Activated naive CD4-positive, alpha-beta T cell treated with anti-CD3 and anti-CD28 coated beads, Interleukin-2, amount 50 U/mL, for 24 hours (primary cell): ENCODE results near the gene DVL2.

ENCODE experiments used
- H3K27ac Mint-ChIP-seq: one replicate; pipeline ENCODE4 v1.8.0; 2021; ENCODE audit warnings: mild to moderate bottlenecking, mixed read lengths
- H3K27me3 Mint-ChIP-seq: one replicate; pipeline ENCODE4 v1.8.0; 2021; ENCODE audit warnings: mixed read lengths
- H3K36me3 Mint-ChIP-seq: one replicate; pipeline ENCODE4 v1.8.0; 2021; ENCODE audit warnings: mixed read lengths
- H3K4me1 Mint-ChIP-seq: one replicate; pipeline ENCODE4 v1.8.0; 2021; ENCODE audit warnings: mixed read lengths
- H3K4me3 Mint-ChIP-seq: one replicate; pipeline ENCODE4 v1.8.0; 2021; ENCODE audit warnings: mild to moderate bottlenecking, mixed read lengths
- H3K9me3 Mint-ChIP-seq: one replicate; pipeline ENCODE4 v1.8.0; 2021; ENCODE audit warnings: mixed read lengths

DVL2 gene

DNA sequence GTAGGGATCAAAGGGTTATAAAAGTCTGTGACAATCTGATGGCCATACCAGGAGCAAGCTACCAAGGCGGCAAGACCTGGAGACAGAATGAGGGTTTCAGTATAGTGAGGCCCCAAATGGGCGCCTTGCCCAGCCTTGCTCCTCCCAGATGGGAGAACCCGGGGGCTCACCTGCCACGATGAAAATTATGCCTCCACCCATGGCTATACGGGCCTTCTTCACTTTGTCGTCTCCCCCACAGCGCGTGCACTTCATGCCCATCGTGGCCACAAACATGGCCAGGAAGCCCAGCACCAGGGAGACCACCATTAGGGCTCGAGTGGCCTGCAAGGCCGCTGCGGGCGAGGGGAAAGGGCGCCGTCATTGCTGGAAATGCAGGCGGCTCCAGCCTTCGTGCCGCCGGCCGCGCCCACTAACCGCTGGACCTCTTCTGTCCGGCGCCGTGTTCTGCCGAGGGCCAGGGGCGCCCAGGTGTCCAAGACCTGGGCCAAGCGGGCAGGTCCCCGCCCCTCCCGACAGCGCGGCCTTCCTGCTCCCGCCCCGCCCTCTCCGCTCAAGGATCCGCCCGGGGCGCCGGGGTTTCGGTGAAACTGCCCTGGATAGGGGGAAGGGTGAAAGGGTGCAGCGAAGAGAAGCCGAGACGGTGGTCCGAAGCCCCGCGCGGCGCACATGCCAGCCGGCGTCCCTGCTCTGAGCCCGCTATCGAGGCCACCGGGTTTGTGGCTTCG lies 26.5 kb upstream of the DVL2 start:
- Mint-ChIP-seq H3K9me3 (no peaks in the 10 kb centered on the region), H3K36me3 (peaks cover 4% of the 10 kb centered on the region), H3K27me3 (peaks cover 2% of the 10 kb centered on the region), H3K27ac (peak overlapping the region; percentile 17), H3K4me1 (peaks cover 24% of the 10 kb centered on the region), H3K4me3 (peak overlapping the region; percentile 64)

- no peak overlapping the region for H3K27ac Mint-ChIP-seq
- no peaks in the 10 kb centered on the region for H3K9me3 Mint-ChIP-seq
- H3K36me3 Mint-ChIP-seq: peaks cover 4% of the 10 kb centered on the region
Measured at GRCh38 chr17:7260151-7260550, 25.8 kb upstream of the DVL2 start.

GRCh38 chr17:7259555-7259889 lies 25.2 kb upstream of the DVL2 start:
- Mint-ChIP-seq H3K9me3 (no peaks in the 10 kb centered on the region), H3K27me3 (peaks cover 2% of the 10 kb centered on the region), H3K36me3 (peaks cover 7% of the 10 kb centered on the region), H3K27ac (peak overlapping the region; percentile 10), H3K4me3 (no peak overlapping the region), H3K4me1 (peaks cover 27% of the 10 kb centered on the region)

More at GRCh38 chr17:7260151-7260550, 25.8 kb upstream of the DVL2 start:
- peaks cover 24% of the 10 kb centered on the region for H3K4me1 Mint-ChIP-seq
- peak overlapping the region; percentile 64 for H3K4me3 Mint-ChIP-seq
- peaks cover 2% of the 10 kb centered on the region for H3K27me3 Mint-ChIP-seq

DNA sequence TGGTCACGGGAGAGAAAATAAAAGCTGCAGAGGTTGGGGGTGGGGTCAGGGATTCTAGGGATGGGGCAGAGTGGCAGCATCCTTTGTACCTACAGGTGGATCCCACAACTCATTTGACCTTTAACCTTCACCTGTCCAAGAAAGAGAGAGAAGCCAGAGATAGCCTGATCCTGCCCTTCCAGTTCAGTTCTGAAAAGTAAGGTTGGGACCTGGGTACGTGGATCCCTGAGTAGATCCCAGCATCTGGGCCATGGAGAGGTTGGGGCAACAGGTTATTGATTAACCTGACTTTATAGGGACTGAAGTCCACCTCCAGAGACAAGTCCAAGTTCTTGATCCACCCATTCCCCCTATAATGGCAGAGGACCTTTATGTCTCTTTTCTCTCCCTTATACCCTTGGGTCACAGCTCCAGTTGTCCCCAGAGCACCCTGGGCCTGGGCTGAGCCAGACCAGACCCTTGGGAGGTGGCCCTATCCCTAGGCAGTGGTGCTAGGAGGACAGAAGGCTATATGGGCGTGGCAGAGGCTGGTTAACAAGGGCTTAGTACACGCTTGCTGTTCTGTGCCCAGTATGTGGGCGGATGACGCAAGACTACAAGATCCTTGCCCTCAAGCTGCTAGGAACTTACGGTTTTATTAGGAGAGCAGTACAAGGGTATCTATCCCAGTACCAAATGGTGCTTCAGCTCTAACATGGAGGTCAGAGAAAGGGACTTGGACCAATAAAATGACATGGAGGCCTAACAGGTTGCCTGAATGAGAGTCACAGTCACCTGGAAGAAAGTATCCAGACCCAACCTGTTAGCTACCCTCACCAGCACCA lies 24.6 kb upstream of the DVL2 start:
- H3K36me3 Mint-ChIP-seq: peaks cover 8% of the 10 kb centered on the region
- no peak overlapping the region for H3K4me3 Mint-ChIP-seq
- peaks cover 28% of the 10 kb centered on the region for H3K4me1 Mint-ChIP-seq
- H3K27ac Mint-ChIP-seq: peak overlapping the region; percentile 10
- H3K27me3 Mint-ChIP-seq: peaks cover 2% of the 10 kb centered on the region
- H3K9me3 Mint-ChIP-seq: no peaks in the 10 kb centered on the region

DNA sequence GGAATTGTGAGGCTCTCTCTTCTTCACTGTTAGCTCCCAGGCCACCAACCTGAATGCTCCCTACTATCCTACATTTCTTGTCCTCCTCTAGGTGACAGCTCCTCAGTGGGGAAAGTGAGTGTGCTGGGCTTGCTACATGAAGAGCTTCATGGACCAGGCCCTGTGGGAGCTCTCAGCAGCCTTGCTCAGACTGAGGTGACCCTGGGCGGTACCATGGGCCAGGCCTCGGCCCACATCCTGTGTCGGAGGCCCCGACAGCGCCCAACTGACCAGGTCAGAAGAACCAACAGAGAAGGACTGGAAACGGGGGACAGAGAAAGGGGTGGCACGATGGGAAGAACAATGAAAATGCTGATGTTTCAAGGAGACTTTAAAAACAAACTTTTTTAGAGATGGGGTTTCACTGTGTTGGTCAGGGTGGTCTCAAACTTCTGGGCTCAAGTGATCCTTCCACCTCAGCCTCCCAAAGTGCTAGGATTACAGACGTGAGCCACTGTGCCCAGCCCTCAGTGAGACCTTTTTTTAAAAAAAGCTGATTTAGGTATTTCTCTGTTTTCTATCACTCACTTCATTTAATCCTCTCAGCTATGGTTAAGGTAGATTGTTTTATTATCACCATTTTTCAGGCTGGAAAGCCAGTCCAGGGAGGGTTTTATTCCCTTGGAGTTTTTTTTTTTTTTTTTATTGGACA lies 22.6 kb upstream of the DVL2 start:
- Mint-ChIP-seq H3K36me3 (peaks cover 11% of the 10 kb centered on the region), H3K4me3 (no peak overlapping the region), H3K4me1 (peaks cover 22% of the 10 kb centered on the region), H3K9me3 (no peaks in the 10 kb centered on the region), H3K27ac (no peak overlapping the region), H3K27me3 (no peaks in the 10 kb centered on the region)

- Mint-ChIP-seq H3K9me3 (no peaks in the 10 kb centered on the region), H3K27ac (no peak overlapping the region), H3K4me3 (no peak overlapping the region), H3K36me3 (peaks cover 11% of the 10 kb centered on the region), H3K4me1 (peaks cover 27% of the 10 kb centered on the region), H3K27me3 (no peaks in the 10 kb centered on the region)
Measured at GRCh38 chr17:7254511-7254910, 20.2 kb upstream of the DVL2 start.

GRCh38 chr17:7253082-7253481 lies 18.8 kb upstream of the DVL2 start:
- peaks cover 39% of the 10 kb centered on the region for H3K4me1 Mint-ChIP-seq
- no peaks in the 10 kb centered on the region for H3K9me3 Mint-ChIP-seq
- peaks cover 7% of the 10 kb centered on the region for H3K36me3 Mint-ChIP-seq
- H3K4me3 Mint-ChIP-seq: peak overlapping the region; percentile 92
- H3K27me3 Mint-ChIP-seq: no peaks in the 10 kb centered on the region
- H3K27ac Mint-ChIP-seq: peak overlapping the region; percentile 99

- H3K27me3 Mint-ChIP-seq: no peaks in the 10 kb centered on the region
- H3K36me3 Mint-ChIP-seq: peaks cover 7% of the 10 kb centered on the region
- peak within 1 kb of the TSS; percentile 92 for H3K4me3 Mint-ChIP-seq
- H3K4me1 Mint-ChIP-seq: peaks cover 39% of the 10 kb centered on the region
- H3K9me3 Mint-ChIP-seq: no peaks in the 10 kb centered on the region
- H3K27ac Mint-ChIP-seq: peak within 1 kb of the TSS; percentile 99
Measured at GRCh38 chr17:7252176-7253043, 18.1 kb upstream of the DVL2 start, which contains the start of gene ELP5. Gene ELP5 (plus strand): TSS chr17:7252215. CDS start chr17:7252551, 336 bp downstream.

GRCh38 chr17:7251661-7252175 lies 17.4 kb upstream of the DVL2 start, which contains the start of gene CTDNEP1:
Gene CTDNEP1 (minus strand): TSS chr17:7251734. CDS start chr17:7251296, 438 bp downstream.
- peaks cover 39% of the 10 kb centered on the region for H3K4me1 Mint-ChIP-seq
- peaks cover 7% of the 10 kb centered on the region for H3K36me3 Mint-ChIP-seq
- H3K4me3 Mint-ChIP-seq: peak within 1 kb of the TSS; percentile 92
- H3K27ac Mint-ChIP-seq: peak within 1 kb of the TSS; percentile 99
- no peaks in the 10 kb centered on the region for H3K9me3 Mint-ChIP-seq
- H3K27me3 Mint-ChIP-seq: no peaks in the 10 kb centered on the region

DNA sequence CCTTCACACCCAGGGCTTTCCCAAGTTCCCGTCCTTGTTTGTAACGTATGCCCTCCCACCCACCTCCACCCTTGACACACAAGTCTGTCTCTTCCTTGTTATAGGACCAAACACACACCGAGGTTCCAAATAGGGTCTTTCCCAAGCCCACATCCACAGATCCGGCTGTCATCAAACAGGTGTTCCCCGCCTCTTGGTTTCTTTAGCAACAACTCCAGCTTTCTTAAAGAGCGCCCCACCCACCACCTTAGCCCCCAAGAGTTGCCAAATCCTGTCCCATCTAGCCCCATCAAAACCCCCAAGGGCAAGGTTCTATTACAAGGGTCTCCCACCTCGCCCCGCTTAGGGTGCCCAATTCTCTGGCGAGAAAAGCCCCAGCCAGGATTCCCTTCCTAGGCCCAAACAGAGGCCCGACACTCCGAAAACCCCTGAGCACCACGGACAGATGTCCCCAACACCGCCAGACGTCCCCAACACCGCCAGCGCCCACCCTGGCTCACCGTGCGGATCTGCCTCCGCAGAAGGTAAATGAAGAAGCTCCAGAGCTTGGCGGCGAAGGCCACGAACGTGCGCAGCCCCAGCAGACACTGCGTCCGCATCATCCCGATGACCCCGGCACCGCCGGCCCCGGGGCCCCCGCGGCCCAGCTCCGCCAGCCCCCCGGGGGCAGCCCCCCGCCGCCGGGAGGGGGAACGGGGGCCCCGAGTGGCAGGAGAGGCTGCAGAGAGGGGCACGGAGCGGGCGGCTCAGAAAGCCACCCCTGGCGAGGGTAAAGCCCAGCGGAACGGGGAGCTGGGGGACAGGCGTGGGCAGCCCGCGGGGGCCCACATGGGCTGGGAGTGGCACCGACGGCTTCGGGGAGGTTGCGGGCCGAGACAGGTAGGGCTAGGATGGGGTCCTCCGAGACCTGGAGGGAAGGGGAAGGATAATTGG lies 16.6 kb upstream of the DVL2 start:
- H3K4me1 Mint-ChIP-seq: peaks cover 44% of the 10 kb centered on the region
- no peaks in the 10 kb centered on the region for H3K27me3 Mint-ChIP-seq
- peaks cover 7% of the 10 kb centered on the region for H3K36me3 Mint-ChIP-seq
- H3K9me3 Mint-ChIP-seq: no peaks in the 10 kb centered on the region
- peak overlapping the region; percentile 93 for H3K27ac Mint-ChIP-seq
- peak overlapping the region; percentile 92 for H3K4me3 Mint-ChIP-seq

DNA sequence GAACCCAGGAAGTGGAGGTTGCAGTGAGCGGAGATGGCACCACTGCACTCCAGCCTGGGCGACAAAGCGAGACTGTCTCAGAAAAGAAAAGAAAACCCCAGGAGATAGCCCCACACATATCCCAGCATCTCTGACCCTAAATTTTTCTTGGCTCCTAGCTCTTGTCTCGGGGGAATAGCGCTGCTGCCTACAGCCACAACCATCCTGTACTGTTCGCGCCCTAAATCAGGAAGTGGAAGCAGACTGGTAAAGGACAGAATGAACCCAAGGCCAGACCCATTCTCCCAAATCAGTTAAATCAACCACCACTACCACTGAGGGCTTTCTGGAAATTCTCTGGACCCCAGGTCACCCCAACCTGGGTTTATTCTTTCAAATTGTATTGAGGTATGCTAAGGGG lies 15.5 kb upstream of the DVL2 start:
- no peaks in the 10 kb centered on the region for H3K9me3 Mint-ChIP-seq
- H3K27ac Mint-ChIP-seq: peak overlapping the region; percentile 59
- peak overlapping the region; percentile 92 for H3K4me3 Mint-ChIP-seq
- H3K27me3 Mint-ChIP-seq: no peaks in the 10 kb centered on the region
- peaks cover 43% of the 10 kb centered on the region for H3K4me1 Mint-ChIP-seq
- H3K36me3 Mint-ChIP-seq: peaks cover 6% of the 10 kb centered on the region

DNA sequence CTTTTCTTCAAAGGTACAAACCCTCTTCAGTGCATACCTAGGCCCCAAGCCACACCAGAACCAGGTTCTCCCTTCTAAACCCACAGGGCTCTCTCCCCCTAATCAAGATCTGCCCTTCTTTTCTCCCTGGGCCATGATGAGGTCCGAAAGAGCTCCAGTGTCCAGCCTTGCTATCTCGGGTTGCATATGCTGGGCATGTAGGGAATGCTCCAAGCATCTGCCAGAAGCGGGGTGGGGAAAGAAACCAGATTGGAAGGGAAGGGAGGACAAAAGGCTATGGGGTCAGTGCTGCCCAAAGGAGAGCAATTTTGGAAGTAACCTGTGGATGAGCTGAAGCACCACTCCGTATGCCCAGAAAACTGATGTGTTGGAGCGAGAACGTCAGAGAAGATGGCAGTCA lies 14.9 kb upstream of the DVL2 start:
- peaks cover 39% of the 10 kb centered on the region for H3K4me1 Mint-ChIP-seq
- peak overlapping the region; percentile 53 for H3K27ac Mint-ChIP-seq
- H3K27me3 Mint-ChIP-seq: no peaks in the 10 kb centered on the region
- no peaks in the 10 kb centered on the region for H3K9me3 Mint-ChIP-seq
- H3K36me3 Mint-ChIP-seq: peaks cover 4% of the 10 kb centered on the region
- H3K4me3 Mint-ChIP-seq: peak overlapping the region; percentile 92

DNA sequence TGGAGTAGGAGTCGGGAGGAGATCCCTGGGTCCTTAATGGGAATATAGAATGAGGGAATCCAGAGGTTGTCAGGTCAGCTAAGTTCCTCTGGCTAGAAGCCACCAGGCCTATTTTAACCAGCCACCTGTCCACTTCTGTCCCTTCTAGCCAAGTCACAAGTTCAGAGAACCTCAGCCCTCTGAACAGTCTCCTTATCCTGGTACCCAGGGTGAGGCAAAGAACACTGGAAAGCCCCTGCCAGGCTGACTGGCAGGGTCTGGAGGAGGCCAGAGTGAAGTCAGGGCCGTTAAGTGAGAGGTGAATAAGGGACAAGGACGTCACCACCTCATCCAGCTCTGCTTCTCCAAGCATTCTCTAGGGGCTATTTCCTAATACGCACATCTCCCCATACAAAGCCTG lies 14.5 kb upstream of the DVL2 start:
- H3K27ac Mint-ChIP-seq: peak overlapping the region; percentile 55
- no peaks in the 10 kb centered on the region for H3K27me3 Mint-ChIP-seq
- H3K4me3 Mint-ChIP-seq: peak overlapping the region; percentile 92
- peaks cover 36% of the 10 kb centered on the region for H3K4me1 Mint-ChIP-seq
- peaks cover 2% of the 10 kb centered on the region for H3K36me3 Mint-ChIP-seq
- H3K9me3 Mint-ChIP-seq: no peaks in the 10 kb centered on the region

GRCh38 chr17:7246779-7247178 lies 12.5 kb upstream of the DVL2 start:
- H3K36me3 Mint-ChIP-seq: peaks cover 3% of the 10 kb centered on the region
- H3K4me1 Mint-ChIP-seq: peaks cover 39% of the 10 kb centered on the region
- no peak overlapping the region for H3K27ac Mint-ChIP-seq
- H3K27me3 Mint-ChIP-seq: no peaks in the 10 kb centered on the region
- H3K9me3 Mint-ChIP-seq: no peaks in the 10 kb centered on the region
- H3K4me3 Mint-ChIP-seq: no peak overlapping the region
